HL-60 (cell line): ENCODE measurements around the gene TENM3.

ENCODE experiments used
- DNase-seq, 2 experiments: peaks; one replicate each; pipeline ENCODE4 v3.0.0-alpha.2; 2010 to 2020; ENCODE audit warnings: low read depth in 1 of 2, low spot score in 1 of 2
- H3K27ac ChIP-seq: fragments of 250-450 bp; sonication (Bioruptor Pico); replicated peaks from 2 replicates; pipeline ENCODE4 v1.5.1; 2020; ENCODE audit warnings: mild to moderate bottlenecking, moderate library complexity
- H3K27me3 ChIP-seq: fragments of 250-450 bp; sonication (Bioruptor Pico); 2 replicates; pipeline ENCODE4 v1.5.1; 2021; ENCODE audit warnings: mild to moderate bottlenecking, moderate library complexity; ENCODE audit not compliant: insufficient read depth, poor library complexity, severe bottlenecking
- H3K4me3 ChIP-seq: replicated peaks from 2 replicates; pipeline ENCODE4 v1.5.1; 2011; ENCODE audit warnings: mild to moderate bottlenecking, control low read depth, low read length; ENCODE audit not compliant: insufficient read depth
- CTCF ChIP-seq: IDR thresholded peaks from one replicate; pipeline ENCODE4 v1.5.1; 2011; ENCODE audit warnings: low read length, control low read depth, inconsistent platforms; ENCODE audit not compliant: insufficient read depth
- GABPA ChIP-seq: IDR thresholded peaks from 2 replicates; pipeline ENCODE4 v1.6.1; 2012; ENCODE audit warnings: low read depth
- POLR2AphosphoS5 ChIP-seq: IDR thresholded peaks from 2 replicates; pipeline ENCODE4 v1.6.1; 2012; ENCODE audit warnings: low read depth
- SPI1 ChIP-seq: IDR thresholded peaks from 2 replicates; pipeline ENCODE4 v1.6.1; 2012; ENCODE audit warnings: low read depth, mild to moderate bottlenecking, borderline replicate concordance
- TF ChIP-seq, protein P1 (sequence below): IDR thresholded peaks from 2 replicates; pipeline ENCODE4 v1.6.1; 2012; ENCODE audit warnings: low read depth; ENCODE audit not compliant: insufficient replicate concordance

The TENM3 gene

DNA sequence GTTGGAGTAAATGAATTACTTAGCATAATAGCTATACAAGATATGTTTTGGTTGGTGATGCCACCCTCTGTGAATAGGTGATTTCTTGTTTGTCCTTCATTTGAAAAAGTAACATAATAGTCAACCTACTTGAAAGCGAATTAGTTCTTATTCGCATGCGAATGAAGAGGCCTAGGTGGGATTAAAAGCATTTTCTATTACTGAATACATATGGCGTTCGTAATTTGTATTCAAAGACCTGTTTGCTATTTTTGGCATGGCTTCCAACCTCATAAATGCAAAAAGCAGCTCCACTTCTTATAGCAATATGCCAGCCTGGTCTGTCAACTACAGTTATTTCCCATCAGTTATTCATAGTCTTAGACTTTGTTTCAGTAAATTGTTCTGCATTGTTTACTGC is 261.3 kb downstream of the TENM3 start:
- DNase-seq: no peak
- no peak overlapping the region for H3K4me3 ChIP-seq
- TF ChIP-seq POLR2AphosphoS5 (no peak), CTCF (no peak)
- H3K27me3 ChIP-seq: no peaks in the 10 kb centered on the region
- H3K27ac ChIP-seq: no peak overlapping the region

DNA sequence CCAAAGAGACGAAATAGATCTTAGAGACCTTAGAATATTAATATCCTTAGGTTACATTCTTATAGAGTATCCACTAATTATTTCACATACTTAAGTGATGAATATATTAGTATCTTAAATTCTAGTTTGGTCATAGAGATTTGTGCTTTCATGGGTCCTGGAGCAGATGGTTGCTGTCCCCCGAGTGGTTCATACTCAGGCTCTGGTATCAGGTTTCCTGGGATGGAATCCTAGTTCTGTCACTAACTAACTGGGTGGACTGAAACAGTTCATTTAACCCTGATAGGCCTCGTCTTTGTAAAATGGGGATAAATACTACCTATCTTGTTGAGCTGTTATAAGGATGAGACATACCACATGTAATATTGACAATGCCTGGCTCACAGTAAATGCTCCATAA is 264.6 kb downstream of the TENM3 start:
- H3K4me3 ChIP-seq: no peak overlapping the region
- no peak overlapping the region for H3K27ac ChIP-seq
- no peak for TF ChIP-seq CTCF
- TF ChIP-seq GABPA: no peak
- TF ChIP-seq, protein P1, sequence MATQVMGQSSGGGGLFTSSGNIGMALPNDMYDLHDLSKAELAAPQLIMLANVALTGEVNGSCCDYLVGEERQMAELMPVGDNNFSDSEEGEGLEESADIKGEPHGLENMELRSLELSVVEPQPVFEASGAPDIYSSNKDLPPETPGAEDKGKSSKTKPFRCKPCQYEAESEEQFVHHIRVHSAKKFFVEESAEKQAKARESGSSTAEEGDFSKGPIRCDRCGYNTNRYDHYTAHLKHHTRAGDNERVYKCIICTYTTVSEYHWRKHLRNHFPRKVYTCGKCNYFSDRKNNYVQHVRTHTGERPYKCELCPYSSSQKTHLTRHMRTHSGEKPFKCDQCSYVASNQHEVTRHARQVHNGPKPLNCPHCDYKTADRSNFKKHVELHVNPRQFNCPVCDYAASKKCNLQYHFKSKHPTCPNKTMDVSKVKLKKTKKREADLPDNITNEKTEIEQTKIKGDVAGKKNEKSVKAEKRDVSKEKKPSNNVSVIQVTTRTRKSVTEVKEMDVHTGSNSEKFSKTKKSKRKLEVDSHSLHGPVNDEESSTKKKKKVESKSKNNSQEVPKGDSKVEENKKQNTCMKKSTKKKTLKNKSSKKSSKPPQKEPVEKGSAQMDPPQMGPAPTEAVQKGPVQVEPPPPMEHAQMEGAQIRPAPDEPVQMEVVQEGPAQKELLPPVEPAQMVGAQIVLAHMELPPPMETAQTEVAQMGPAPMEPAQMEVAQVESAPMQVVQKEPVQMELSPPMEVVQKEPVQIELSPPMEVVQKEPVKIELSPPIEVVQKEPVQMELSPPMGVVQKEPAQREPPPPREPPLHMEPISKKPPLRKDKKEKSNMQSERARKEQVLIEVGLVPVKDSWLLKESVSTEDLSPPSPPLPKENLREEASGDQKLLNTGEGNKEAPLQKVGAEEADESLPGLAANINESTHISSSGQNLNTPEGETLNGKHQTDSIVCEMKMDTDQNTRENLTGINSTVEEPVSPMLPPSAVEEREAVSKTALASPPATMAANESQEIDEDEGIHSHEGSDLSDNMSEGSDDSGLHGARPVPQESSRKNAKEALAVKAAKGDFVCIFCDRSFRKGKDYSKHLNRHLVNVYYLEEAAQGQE: no peak
- TF ChIP-seq SPI1: no peak
- no peak for TF ChIP-seq POLR2AphosphoS5
- H3K27me3 ChIP-seq: no peaks in the 10 kb centered on the region
- DNase-seq: no peak

DNA sequence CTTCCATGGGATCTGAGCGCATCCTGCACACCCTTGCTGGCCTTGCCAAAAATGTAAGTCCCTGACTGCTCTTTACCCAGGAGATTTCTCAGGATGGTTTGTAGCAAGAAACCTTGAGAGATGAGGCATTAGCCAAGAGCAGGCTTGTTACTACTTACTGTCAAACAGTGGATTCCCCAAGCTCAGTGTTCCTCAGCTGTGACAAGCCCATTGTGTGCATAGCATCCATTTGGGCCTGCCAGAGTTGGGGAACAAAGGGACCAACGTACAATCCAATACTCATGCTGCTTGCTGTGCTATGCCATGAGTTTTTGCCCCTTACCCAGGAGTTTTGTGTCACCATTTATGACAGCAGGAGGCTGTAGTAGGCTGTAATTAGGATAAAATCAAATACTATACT is 267.6 kb downstream of the TENM3 start:
- DNase-seq: no peak
- Histone ChIP-seq H3K4me3 (no peak overlapping the region), H3K27ac (no peak overlapping the region), H3K27me3 (no peaks in the 10 kb centered on the region)
- TF ChIP-seq POLR2AphosphoS5 (no peak), GABPA (no peak), CTCF (no peak), SPI1 (no peak)
- TF ChIP-seq, protein P1: no peak

GRCh38 chr4:182513587-182514291 is 270.5 kb downstream of the TENM3 start:
- Histone ChIP-seq H3K27ac (no peak overlapping the region), H3K4me3 (no peak overlapping the region), H3K27me3 (no peaks in the 10 kb centered on the region)
- no peak for DNase-seq
- TF ChIP-seq POLR2AphosphoS5: no peak
